Ovary (tissue), 3 donors: ENCODE data around the gene HOXC11.

Experiments used
- CTCF ChIP-seq, 3 donors: fragments of 450-650 bp in 2 of 3; fragments of 200-600 bp in 1 of 3; IDR thresholded peaks; one replicate each; pipeline versions ENCODE4 v1.5.1 to v1.8.0; 2016 to 2022; ENCODE audit warnings: antibody characterized with exemption in 3 of 3, mild to moderate bottlenecking in 1 of 3
- POLR2A ChIP-seq: fragments of 450-650 bp; IDR thresholded peaks from one replicate; pipeline ENCODE4 v1.6.1; 2017; ENCODE audit warnings: antibody characterized with exemption, mild to moderate bottlenecking, moderate library complexity
- donor health status: DM: no; HTN: no; CAD: no.

DNA sequence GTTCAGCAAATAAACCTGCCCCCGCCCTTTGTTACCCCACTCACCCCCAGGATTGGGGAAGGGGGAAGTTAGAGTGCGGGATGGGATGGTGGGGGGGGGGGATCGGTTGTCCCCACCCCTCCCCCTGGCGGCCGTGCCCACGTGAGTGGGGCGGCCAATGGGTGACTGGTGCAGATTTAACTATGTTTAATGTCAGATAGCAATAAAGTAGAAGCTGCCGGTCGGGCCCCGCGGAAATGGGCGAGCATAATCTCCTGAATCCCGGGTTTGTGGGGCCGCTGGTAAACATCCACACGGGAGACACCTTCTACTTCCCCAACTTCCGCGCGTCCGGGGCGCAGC, 18.3 kb upstream of the HOXC11 start, which contains the start of gene HOXC12:
- TF ChIP-seq CTCF (IDR thresholded peaks at IDR 0.05) (no peak), POLR2A (no peak)
